Ishikawa (cell line): Measurements from ENCODE around the gene CKAP5.

ENCODE experiments used
- CEBPB ChIP-seq: IDR thresholded peaks from 2 replicates; pipeline ENCODE4 v1.6.1; 2012
- CREB1 ChIP-seq: IDR thresholded peaks from 2 replicates; pipeline ENCODE4 v1.6.1; 2012; ENCODE audit warnings: low read depth
- EGR1 ChIP-seq: IDR thresholded peaks from 2 replicates; pipeline ENCODE4 v1.6.1; 2012
- EP300 ChIP-seq: IDR thresholded peaks from 2 replicates; pipeline ENCODE4 v1.6.1; 2012; ENCODE audit warnings: borderline replicate concordance
- FOXM1 ChIP-seq: IDR thresholded peaks from 2 replicates; pipeline ENCODE4 v1.6.1; 2012; ENCODE audit warnings: low read depth, borderline replicate concordance
- NFIC ChIP-seq: IDR thresholded peaks from 2 replicates; pipeline ENCODE4 v1.6.1; 2012
- RAD21 ChIP-seq: IDR thresholded peaks from 2 replicates; pipeline ENCODE4 v1.6.1; 2012; ENCODE audit warnings: low read depth
- TAF1 ChIP-seq: IDR thresholded peaks from 2 replicates; pipeline ENCODE4 v1.6.1; 2012; ENCODE audit warnings: low read depth, mild to moderate bottlenecking
- TCF12 ChIP-seq: IDR thresholded peaks from 2 replicates; pipeline ENCODE4 v1.6.1; 2012; ENCODE audit warnings: low read depth
- TEAD4 ChIP-seq: IDR thresholded peaks from 2 replicates; pipeline ENCODE4 v1.6.1; 2012
- YY1 ChIP-seq: IDR thresholded peaks from 2 replicates; pipeline ENCODE4 v1.6.1; 2012; ENCODE audit warnings: low read depth
- ZBTB7A ChIP-seq: IDR thresholded peaks from 2 replicates; pipeline ENCODE4 v1.6.1; 2012; ENCODE audit warnings: low read depth
- TF ChIP-seq, protein P1 (sequence below): IDR thresholded peaks from 2 replicates; pipeline ENCODE4 v1.6.1; 2012
- TF ChIP-seq, protein P2 (sequence below): IDR thresholded peaks from 2 replicates; pipeline ENCODE4 v1.6.1; 2012
- TF ChIP-seq, protein P3 (sequence below): IDR thresholded peaks from 2 replicates; pipeline ENCODE4 v1.6.1; 2012; ENCODE audit warnings: low read depth, mild to moderate bottlenecking

CKAP5 gene

DNA sequence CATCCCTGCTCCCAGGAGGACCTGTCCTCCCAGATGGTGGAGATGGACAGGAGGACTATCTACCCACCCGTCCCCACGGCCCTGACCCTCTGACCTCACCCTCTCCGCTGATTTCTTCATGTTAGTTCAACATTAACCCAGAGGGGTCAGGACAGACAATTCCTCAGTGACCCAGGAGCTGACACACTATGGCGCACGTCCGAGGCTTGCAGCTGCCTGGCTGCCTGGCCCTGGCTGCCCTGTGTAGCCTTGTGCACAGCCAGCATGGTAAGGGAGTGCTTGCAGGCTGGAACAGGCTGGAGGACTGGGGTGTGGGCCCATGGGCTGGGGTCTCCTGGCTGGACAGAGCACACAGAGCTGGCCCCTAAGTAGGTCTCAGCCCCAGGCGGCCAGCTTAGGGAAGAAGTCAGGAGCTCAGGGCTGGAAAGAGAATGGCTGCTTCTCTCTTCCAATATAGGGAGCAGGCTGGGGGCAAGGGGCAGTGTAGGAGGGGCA is 127.0 kb downstream of the CKAP5 start, which contains the start of gene F2:
F2 (plus strand) TSS at position 166 of the 495 bp plus-strand sequence; CDS start at position 189, 23 bp downstream.
- TF ChIP-seq EGR1 = no peak

DNA sequence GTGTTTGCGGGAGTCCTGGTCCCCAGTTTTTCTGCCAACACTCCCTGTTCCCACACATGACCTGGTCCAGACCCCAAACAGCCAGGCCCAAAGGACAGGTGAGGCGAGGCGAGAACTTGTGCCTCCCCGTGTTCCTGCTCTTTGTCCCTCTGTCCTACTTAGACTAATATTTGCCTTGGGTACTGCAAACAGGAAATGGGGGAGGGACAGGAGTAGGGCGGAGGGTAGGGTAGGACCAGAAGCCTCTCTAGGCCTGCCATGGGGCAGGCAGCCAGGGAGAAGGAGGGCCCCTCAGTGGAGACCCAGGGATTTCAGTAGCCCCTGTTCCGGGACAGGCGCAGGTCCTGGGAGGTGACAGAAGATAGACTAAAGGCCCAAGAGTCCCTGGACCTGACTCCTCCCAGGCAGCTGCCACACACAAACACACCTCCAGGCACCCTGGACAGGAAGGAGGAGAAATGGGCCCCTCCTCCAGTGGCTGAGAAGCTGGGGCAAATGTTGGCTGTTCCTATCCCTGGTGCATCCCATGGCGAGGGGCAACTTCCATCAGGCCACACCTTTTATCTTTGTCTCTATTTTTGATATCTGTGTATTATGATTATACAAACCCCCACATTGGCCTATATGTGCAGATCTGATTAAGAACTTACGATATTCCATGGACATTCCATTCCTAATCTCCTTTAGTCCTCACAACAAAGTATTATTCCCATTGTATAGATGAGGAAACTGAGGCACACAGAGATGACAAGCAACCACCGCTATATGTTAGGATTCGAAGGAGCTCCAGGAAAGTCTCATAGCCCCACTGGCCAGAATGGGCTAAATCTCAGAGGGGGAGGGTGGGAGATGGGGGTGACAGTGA is 127.7 kb downstream of the CKAP5 start:
- TF ChIP-seq, protein P1, sequence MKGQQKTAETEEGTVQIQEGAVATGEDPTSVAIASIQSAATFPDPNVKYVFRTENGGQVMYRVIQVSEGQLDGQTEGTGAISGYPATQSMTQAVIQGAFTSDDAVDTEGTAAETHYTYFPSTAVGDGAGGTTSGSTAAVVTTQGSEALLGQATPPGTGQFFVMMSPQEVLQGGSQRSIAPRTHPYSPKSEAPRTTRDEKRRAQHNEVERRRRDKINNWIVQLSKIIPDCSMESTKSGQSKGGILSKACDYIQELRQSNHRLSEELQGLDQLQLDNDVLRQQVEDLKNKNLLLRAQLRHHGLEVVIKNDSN = no peak
- no peak for TF ChIP-seq CREB1
- TF ChIP-seq ZBTB7A = no peak

DNA sequence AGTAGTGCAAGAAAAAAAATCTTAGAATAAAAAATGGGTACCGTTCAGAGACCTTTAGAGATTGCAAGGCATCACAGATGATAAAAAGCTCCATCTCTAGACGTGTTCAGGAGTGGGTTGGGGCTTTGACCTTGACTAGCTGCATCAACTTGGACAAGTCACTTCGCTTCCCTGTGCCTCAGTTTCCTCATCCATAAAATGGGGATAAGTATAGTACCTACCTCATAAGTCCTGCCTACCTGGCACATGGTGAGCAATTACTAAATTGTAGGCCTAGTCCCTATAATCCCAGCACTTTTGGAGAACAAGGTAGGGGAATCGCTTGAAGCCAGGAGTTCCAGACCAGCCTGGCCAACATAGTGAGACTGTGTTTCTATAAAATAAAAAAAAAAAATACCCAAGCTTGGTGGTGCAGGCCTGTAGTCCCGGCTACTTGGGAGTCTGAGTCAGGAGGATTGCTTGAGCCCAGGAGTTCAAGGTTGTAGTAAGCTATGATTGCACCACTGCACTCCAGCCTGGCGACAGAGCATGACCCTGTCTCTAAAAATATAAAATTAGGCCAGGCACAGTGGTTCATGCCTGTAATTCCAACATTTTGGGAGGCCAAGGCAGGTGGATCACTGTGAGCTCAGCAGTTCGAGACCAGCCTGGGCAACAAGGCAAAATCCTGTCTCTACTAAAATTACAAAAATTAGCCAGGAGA is 133.1 kb downstream of the CKAP5 start:
- no peak for TF ChIP-seq EGR1
- no peak for TF ChIP-seq ZBTB7A
- TF ChIP-seq RAD21 = no peak
- no peak for TF ChIP-seq CEBPB
- TF ChIP-seq FOXM1 = no peak
- no peak for TF ChIP-seq TAF1
- no peak for TF ChIP-seq CREB1
- TF ChIP-seq EP300 = no peak
- TF ChIP-seq, protein P2, sequence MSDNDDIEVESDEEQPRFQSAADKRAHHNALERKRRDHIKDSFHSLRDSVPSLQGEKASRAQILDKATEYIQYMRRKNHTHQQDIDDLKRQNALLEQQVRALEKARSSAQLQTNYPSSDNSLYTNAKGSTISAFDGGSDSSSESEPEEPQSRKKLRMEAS = no peak
- TF ChIP-seq TCF12 = no peak
- TF ChIP-seq, protein P1 = no peak
- no peak for TF ChIP-seq NFIC
- TF ChIP-seq, protein P3, sequence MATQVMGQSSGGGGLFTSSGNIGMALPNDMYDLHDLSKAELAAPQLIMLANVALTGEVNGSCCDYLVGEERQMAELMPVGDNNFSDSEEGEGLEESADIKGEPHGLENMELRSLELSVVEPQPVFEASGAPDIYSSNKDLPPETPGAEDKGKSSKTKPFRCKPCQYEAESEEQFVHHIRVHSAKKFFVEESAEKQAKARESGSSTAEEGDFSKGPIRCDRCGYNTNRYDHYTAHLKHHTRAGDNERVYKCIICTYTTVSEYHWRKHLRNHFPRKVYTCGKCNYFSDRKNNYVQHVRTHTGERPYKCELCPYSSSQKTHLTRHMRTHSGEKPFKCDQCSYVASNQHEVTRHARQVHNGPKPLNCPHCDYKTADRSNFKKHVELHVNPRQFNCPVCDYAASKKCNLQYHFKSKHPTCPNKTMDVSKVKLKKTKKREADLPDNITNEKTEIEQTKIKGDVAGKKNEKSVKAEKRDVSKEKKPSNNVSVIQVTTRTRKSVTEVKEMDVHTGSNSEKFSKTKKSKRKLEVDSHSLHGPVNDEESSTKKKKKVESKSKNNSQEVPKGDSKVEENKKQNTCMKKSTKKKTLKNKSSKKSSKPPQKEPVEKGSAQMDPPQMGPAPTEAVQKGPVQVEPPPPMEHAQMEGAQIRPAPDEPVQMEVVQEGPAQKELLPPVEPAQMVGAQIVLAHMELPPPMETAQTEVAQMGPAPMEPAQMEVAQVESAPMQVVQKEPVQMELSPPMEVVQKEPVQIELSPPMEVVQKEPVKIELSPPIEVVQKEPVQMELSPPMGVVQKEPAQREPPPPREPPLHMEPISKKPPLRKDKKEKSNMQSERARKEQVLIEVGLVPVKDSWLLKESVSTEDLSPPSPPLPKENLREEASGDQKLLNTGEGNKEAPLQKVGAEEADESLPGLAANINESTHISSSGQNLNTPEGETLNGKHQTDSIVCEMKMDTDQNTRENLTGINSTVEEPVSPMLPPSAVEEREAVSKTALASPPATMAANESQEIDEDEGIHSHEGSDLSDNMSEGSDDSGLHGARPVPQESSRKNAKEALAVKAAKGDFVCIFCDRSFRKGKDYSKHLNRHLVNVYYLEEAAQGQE = no peak
- TF ChIP-seq YY1 = no peak
- no peak for TF ChIP-seq TEAD4

DNA sequence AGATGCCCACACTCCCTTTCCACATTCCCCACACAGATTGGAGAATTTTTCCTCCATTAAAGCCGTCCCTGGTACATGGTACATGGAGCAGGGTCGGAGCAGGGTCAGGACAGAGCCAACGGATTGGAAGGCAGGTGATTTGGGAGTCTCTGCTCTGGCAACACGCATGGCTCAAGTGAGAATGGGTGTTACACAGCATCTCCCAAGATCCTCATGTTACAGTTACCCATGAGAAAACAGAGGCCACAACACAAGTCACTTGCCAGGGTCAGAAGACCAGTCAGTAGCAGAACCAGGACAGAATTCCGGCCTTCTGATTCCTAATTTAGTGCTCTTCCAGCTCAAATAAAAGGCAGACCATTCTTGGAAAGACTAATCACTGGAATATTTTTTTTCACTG is 134.8 kb downstream of the CKAP5 start:
- TF ChIP-seq, protein P3 = no peak
- no peak for TF ChIP-seq ZBTB7A
- TF ChIP-seq EGR1 = no peak
- no peak for TF ChIP-seq TEAD4
- no peak for TF ChIP-seq TAF1
- no peak for TF ChIP-seq EP300
- TF ChIP-seq TCF12 = no peak
- TF ChIP-seq, protein P1 = no peak
- no peak for TF ChIP-seq CEBPB
- TF ChIP-seq RAD21 = no peak
- TF ChIP-seq, protein P2 = no peak
- TF ChIP-seq NFIC = no peak
- no peak for TF ChIP-seq YY1
- TF ChIP-seq CREB1 = no peak
- TF ChIP-seq FOXM1 = no peak

DNA sequence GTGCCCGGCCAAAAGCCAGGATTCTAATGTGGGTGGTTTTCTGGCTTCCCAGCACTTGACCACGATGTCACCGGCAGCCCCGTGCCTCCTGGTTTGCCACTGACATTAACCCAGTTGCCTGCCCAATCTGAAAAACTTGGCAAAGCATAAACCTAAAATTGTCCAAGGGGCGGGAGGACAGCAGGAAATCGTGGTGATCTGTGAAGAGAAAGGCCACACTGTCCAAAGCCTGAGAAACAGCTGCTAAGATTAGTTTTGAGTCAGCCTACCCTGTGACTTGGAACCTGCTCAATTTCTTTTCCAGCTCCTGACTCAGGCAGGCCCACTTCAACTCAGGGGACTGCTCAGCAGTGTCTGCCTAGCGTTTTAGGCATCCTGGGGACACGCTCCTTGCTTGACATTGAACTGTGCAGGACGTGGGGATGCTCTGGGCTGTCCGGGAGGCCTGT is 135.2 kb downstream of the CKAP5 start:
- TF ChIP-seq CEBPB (no peak), YY1 (no peak), FOXM1 (no peak), TAF1 (no peak), NFIC (no peak)
- TF ChIP-seq, protein P2 = no peak
